AG04450 (cell line): ENCODE measurements around the gene ST7. TPM values are rescaled to one million over a fixed set of nuclear protein-coding genes. Genes with fewer than 3 reads are reported as not detected.

Experiments used
- CTCF ChIA-PET: fragments of 300-600, 350-600 bp; formaldehyde crosslinking; extraction: SDS; loops from one replicate; lab custom pipeline; 2022; ENCODE audit warnings: antibody characterized with exemption, inconsistent platforms; lab: Charles Lee
- POLR2A ChIA-PET: fragments of 350-600 bp; formaldehyde crosslinking; extraction: SDS; loops from one replicate; lab custom pipeline; 2021; ENCODE audit warnings: antibody characterized with exemption, inconsistent platforms; lab: Yijun Ruan, JAX
- DNase-seq: peaks from one replicate; pipeline ENCODE4 v3.0.0-alpha.2; 2011; ENCODE audit warnings: low read depth, low spot score
- H3K27ac ChIP-seq: one replicate; pipeline ENCODE4 v1.5.1; 2012; ENCODE audit warnings: low read depth, low read length, control low read depth
- H3K27me3 ChIP-seq: one replicate; pipeline ENCODE4 v1.6.0; 2012; ENCODE audit warnings: low read length; ENCODE audit not compliant: control insufficient read depth, insufficient read depth
- H3K4me3 ChIP-seq: 2 replicates; pipeline ENCODE4 v1.5.1; 2011; ENCODE audit warnings: mild to moderate bottlenecking, low read depth, low read length, control low read depth
- H3K9me3 ChIP-seq: 2 replicates; pipeline ENCODE4 v1.5.1; 2012; ENCODE audit warnings: low read length; ENCODE audit not compliant: control insufficient read depth, insufficient read depth
- CTCF ChIP-seq: IDR thresholded peaks from 2 replicates; pipeline ENCODE4 v1.5.1; 2011; ENCODE audit warnings: low read depth, low read length, control low read depth, inconsistent platforms
- polyA plus RNA-seq: library from polyadenylated mRNA; depleted of rRNA; stranded (reverse); fragments of >200 nt; gene quantifications from 2 replicates; pipeline ENCODE4 v1.2.3, GENCODE V29; 2011

ST7 gene
- polyA plus RNA-seq, 1 experiment: 34.5 TPM

DNA sequence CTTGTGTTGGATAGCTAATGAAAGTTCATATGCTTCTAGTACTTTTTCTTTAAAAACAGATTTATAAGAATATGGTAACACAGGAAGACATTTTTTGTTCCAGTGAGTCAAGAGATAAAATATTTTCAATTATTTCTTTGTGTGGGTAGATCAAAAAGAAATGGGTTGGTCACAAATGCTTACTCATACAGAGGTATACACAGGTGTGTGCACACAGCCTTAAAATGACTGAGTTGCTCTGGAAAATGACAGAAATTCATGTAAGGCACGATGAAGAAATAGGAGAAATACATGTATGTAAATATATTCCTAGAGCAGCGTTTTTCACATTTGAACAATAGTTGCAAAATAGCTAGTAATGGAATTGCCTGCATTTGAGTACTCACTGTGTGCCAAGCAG, 66.0 kb downstream of the ST7 start:
- no peak for TF ChIP-seq CTCF
- POLR2A ChIA-PET: no interaction called here
- H3K9me3 ChIP-seq: no peaks in the 10 kb centered on the region
- CTCF ChIA-PET: interaction anchor here (1.0 to 2.1 kb wide), 3 partner anchors 7 to 108 kb away, joined by 4 to 8 read pairs (median 6); no protein-coding TSS in a partner anchor
- H3K27me3 ChIP-seq: no peaks in the 10 kb centered on the region
- no peak overlapping the region for H3K4me3 ChIP-seq
- DNase-seq: no peak
- no peak overlapping the region for H3K27ac ChIP-seq

DNA sequence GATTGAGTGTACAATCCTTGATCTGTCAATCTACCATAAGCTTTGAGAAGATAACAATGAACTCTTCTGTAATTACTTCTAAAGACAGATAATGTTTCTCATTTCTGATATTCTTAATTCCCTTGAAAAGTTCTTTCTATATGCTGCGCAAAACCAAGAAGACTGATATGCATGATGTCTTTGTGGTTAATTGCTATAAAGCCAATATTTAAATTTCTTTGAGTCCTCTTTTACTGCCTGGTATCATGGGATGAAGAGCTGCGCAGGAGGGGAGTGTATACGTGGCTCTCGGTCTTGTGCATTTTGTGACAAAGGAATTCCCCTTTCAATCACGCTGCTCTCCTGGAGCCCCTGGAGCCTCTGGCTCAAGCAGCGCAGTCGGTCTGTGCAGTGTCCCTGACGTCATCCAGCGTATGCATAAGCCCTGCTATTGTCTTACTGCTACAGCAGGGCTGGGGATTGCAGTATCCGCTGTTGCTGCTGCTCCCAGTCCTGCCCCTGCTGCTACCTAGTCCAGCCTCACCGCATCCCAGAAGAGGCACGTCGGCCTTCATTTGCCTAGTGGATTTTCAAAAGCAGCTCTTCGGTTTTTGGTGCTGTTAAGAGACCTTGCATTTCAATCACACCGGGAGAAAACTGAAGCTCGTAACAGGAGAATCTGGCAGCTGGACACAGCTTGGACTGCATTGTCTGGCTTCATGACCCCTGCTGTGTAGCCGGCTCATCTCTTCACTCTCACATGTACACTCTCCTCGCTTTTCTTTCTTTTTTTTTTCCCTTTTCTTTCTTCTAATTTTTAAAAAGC, 66.7 kb downstream of the ST7 start:
- ChIA-PET CTCF (interaction anchor here (1.0 to 2.1 kb wide), 4 partner anchors 8 to 107 kb away, joined by 3 to 8 read pairs (median 6); no protein-coding TSS in a partner anchor), POLR2A (no interaction called here)
- Histone ChIP-seq H3K9me3 (no peaks in the 10 kb centered on the region), H3K27ac (peak overlapping the region; percentile 72), H3K27me3 (no peaks in the 10 kb centered on the region), H3K4me3 (peak overlapping the region; percentile 57)
- no peak for TF ChIP-seq CTCF
- DNase-seq: peak; percentile 74

GRCh38 chr7:117020591-117020973, 67.3 kb downstream of the ST7 start:
- no peak for DNase-seq
- H3K4me3 ChIP-seq: peak overlapping the region; percentile 57
- CTCF ChIA-PET: interaction anchor here (1.0 to 2.1 kb wide), 4 partner anchors 9 to 107 kb away, joined by 3 to 8 read pairs (median 6); no protein-coding TSS in a partner anchor
- H3K9me3 ChIP-seq: no peaks in the 10 kb centered on the region
- TF ChIP-seq CTCF: no peak
- POLR2A ChIA-PET: no interaction called here
- no peaks in the 10 kb centered on the region for H3K27me3 ChIP-seq
- H3K27ac ChIP-seq: peak overlapping the region; percentile 72

DNA sequence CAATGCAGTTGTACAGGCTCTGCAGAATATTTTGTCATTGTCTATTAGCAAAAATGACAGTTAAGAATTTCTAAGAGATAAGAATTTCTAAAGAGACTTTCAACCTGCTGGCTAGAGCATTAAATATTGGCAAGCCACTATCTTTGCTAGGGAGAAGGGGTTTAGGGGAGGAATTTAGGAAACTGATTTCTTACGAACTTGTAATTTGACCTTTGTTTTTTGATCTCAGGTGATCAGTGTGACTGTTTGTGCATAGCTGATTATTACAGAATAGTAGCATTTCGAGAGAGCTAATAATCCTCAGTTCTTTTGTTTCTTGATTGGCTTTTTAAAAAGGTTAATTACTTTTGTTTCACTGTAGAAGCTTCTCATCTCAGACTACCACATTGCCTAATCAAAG, 68.1 kb downstream of the ST7 start:
- no peak overlapping the region for H3K27ac ChIP-seq

More for the DNA sequence above, 68.1 kb downstream of the ST7 start:
- Histone ChIP-seq H3K4me3 (peak overlapping the region; percentile 57), H3K9me3 (no peaks in the 10 kb centered on the region), H3K27me3 (no peaks in the 10 kb centered on the region)
- ChIA-PET POLR2A (no interaction called here), CTCF (no interaction called here)
- TF ChIP-seq CTCF: no peak
- DNase-seq: no peak
